ENCODE data around the gene DMKN. TPM values are rescaled to one million over a fixed set of nuclear protein-coding genes. Genes with fewer than 3 reads are reported as not detected.

DMKN gene
- total RNA-seq, 2 donors from 2014 or later = 50.9 to 80.5 TPM

GRCh38 chr19:35495107-35496064 is 18.1 kb downstream of the DMKN start:
- Histone ChIP-seq H3K9me3 (no peaks in the 10 kb centered on the region), H3K36me3 (no peaks in the 10 kb centered on the region), H3K4me1 (replicated peaks) (no peaks in the 10 kb centered on the region), H3K27me3 (replicated peaks; ENCODE audit: insufficient read depth) (no peaks in the 10 kb centered on the region), H3K4me3 (no peak overlapping the region), H3K27ac (no peak overlapping the region)
- peak; percentile 32 for DNase-seq (ENCODE audit: low spot score)
- intact Hi-C loops (cut with DNase I) = loop anchor here (5.0 to 10.0 kb wide), 2 partner anchors 143 to 221 kb away; no protein-coding TSS in a partner anchor
- 26% methylated on average over 30 of the region's 30 CpGs for WGBS
- TF ChIP-seq POLR2AphosphoS5 (IDR thresholded peaks at IDR 0.05) = peak; percentile 36
- TF ChIP-seq CTCF (IDR thresholded peaks at IDR 0.05) = peak; percentile 75 to 91 (median 83)
- TF ChIP-seq POLR2A (IDR thresholded peaks at IDR 0.05) = no peak

- H3K9me3 ChIP-seq = no peaks in the 10 kb centered on the region
- DNase-seq (ENCODE audit: low spot score) = no peak
- H3K36me3 ChIP-seq = no peaks in the 10 kb centered on the region
- WGBS = 68% methylated on average over 9 of the region's 9 CpGs
- no peak for TF ChIP-seq CTCF (IDR thresholded peaks at IDR 0.05)
- no peak for TF ChIP-seq POLR2AphosphoS5 (IDR thresholded peaks at IDR 0.05)
- no peak for TF ChIP-seq POLR2A (IDR thresholded peaks at IDR 0.05)
- no peaks in the 10 kb centered on the region for H3K27me3 ChIP-seq (replicated peaks; ENCODE audit: insufficient read depth)
- no peaks in the 10 kb centered on the region for H3K4me1 ChIP-seq (replicated peaks)
- H3K4me3 ChIP-seq = no peak overlapping the region
- intact Hi-C loops (cut with DNase I) = loop anchor here (10.0 kb wide), 1 partner anchor 219 kb away; no protein-coding TSS in a partner anchor
- H3K27ac ChIP-seq = no peak overlapping the region
Observed at GRCh38 chr19:35493971-35494370, 19.5 kb downstream of the DMKN start.

GRCh38 chr19:35491836-35492360 is 21.6 kb downstream of the DMKN start:
- intact Hi-C loops (cut with DNase I) = loop anchor here (10.0 kb wide), 1 partner anchor 217 kb away; no protein-coding TSS in a partner anchor
- Histone ChIP-seq H3K36me3 (no peaks in the 10 kb centered on the region), H3K9me3 (no peaks in the 10 kb centered on the region), H3K27ac (no peak overlapping the region), H3K27me3 (replicated peaks; ENCODE audit: insufficient read depth) (no peaks in the 10 kb centered on the region), H3K4me3 (no peak overlapping the region), H3K4me1 (replicated peaks) (no peaks in the 10 kb centered on the region)
- peak; percentile 24 for DNase-seq (ENCODE audit: low spot score)
- TF ChIP-seq CTCF (IDR thresholded peaks at IDR 0.05) (no peak), POLR2A (IDR thresholded peaks at IDR 0.05) (no peak), POLR2AphosphoS5 (IDR thresholded peaks at IDR 0.05) (peak; percentile 16)
- whole genome bisulfite sequencing = 50% methylated on average over 9 of the region's 9 CpGs

- H3K36me3 ChIP-seq = no peaks in the 10 kb centered on the region
- no peak within 1 kb of the TSS for H3K4me3 ChIP-seq
- no peaks in the 10 kb centered on the region for H3K27me3 ChIP-seq (replicated peaks; ENCODE audit: insufficient read depth)
- TF ChIP-seq POLR2AphosphoS5 (IDR thresholded peaks at IDR 0.05) = no peak
- TF ChIP-seq POLR2A (IDR thresholded peaks at IDR 0.05) = no peak
- no peak for TF ChIP-seq CTCF (IDR thresholded peaks at IDR 0.05)
- intact Hi-C loops (cut with DNase I) = loop anchor here (10.0 kb wide), 1 partner anchor 216 kb away; no protein-coding TSS in a partner anchor
- no peaks in the 10 kb centered on the region for H3K4me1 ChIP-seq (replicated peaks)
- WGBS = 73% methylated on average over 9 of the region's 9 CpGs
- no peak for DNase-seq (ENCODE audit: low spot score)
- H3K27ac ChIP-seq = no peak within 1 kb of the TSS
- H3K9me3 ChIP-seq = no peaks in the 10 kb centered on the region
Observed at GRCh38 chr19:35490364-35490763, 23.1 kb downstream of the DMKN start, which contains the start of gene KRTDAP. KRTDAP (minus strand) TSS chr19:35490464; CDS start chr19:35490442, 22 bp downstream.
